HUDEP-2 (cell line): ENCODE data around the gene GOLGA6D.
"Not testable (repeated sequence)": the region's sequence is repeated elsewhere in the genome, so short reads cannot be mapped to it uniquely, and the experiment has no call there.

Experiments
- DNase-seq, 76 experiments: peaks; one replicate each; lab custom pipeline; 2025; ENCODE audit not compliant: unreplicated experiment in 76 of 76; lab: John Stamatoyannopoulos, UW

The GOLGA6D gene

DNA sequence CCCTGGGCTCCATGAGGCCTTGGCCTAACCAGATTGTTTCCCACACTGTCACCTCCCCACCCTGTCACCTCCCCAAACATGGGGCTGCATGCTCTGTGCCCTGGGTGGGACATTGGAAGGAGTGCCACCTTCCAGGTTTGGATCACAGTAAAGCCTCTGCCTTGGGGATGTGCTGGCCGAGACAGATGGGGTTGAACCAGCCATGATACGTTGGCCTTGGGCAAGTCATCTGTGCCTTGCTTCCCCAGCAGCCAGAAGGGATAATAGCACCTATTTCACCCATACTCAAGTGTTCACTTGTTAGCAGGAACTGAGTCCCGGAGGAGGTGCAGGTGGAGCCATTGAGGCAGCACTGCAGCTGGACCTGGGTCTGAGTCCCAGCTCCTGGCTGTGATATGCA, 7.0 kb upstream of the GOLGA6D start:
- DNase-seq = not testable (repeated sequence)

DNA sequence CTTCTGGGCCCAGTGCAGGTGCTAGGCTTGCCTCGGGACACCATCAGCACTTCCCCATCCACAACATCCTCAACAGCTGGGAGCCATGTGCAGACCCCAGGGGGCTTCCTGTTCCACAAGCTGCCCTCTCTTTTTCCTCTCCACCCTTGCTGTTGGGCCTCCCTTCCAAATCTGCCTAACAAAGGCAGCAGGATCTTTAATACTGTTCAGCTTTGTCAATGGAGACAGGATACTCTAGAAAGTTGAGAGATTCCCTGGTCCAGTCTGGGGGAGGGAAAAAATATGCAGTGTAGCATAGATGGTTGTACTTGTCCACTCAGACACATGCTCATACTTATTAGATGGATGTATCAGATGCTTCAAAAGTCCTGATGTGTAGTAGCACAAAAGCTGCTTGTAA, 4.1 kb upstream of the GOLGA6D start:
- DNase-seq = not testable (repeated sequence)

DNA sequence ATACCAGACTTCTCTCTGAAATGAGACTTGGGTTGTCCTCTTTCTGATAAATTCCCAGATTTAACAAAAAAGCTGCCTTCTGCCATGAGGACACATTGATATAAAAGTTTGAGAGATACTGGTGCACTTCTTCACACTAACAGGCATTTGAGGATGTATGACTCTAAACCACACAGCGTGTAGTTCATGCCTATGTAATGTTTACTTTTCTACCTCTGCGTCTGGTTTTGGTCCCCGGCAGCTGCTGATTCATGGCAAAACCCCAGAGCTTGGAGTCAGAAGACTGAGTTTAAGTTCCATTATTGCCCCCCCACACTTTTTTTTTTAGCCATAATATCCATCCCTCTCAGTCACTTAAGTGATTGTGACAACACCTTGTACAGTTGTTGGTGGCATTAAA, 1.5 kb downstream of the GOLGA6D start:
- not testable (repeated sequence) for DNase-seq

DNA sequence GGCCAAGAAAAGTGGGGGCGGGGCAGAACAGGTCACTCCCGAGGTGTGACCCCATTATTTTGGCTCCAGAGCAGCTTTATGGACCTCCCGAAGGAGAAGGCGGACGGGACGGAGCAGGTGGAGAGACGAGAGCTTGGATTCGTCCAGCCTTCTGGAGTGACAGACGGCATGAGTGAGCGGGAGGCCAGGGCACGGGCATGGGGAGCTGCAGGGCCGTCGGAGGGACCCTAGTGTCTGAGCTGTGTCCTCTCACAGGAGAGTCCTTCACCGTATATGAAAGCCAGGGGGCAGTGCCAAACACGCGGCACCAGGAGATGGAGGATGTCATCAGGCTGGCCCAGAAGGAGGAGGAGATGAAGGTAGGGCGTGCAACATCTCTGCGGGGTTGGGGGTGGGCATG, 11.0 kb downstream of the GOLGA6D start:
- not testable (repeated sequence) for DNase-seq

DNA sequence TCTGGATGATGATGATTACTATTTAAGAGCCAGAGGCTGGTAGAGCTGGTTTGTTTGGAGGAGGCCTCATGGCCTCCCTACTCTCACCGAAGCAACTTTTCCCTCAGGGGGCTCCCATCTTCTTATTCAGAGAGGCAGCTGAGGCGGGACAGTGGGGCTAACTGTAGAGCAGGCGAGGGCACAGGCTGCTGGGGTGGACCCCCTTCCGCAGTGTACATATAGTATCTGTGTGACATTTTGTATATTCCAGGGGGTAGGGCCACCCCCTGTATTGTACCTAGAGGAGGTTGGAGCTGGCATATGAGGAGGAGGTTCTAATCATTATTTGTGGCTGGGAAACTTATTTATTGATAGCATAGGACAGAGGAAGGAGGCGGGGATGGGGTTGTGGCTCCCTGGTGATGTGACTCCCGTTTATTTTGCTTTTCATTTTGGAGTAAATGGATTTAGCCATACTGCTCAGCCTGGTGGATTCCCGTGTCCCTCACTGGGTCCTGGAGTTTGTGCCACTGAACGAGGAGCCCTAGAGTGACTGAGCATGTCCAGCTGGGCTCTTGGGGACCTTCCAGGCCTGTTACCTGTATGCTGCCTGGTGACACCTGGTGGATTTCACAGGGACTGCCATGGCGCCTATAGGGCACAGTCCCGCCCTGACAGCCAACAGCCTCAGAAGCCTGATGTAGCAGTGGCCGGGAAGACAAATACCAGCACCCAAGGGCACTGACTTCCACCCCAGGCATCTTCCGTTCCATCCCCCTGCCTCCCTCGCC, 16.1 kb downstream of the GOLGA6D start:
- DNase-seq = not testable (repeated sequence)

DNA sequence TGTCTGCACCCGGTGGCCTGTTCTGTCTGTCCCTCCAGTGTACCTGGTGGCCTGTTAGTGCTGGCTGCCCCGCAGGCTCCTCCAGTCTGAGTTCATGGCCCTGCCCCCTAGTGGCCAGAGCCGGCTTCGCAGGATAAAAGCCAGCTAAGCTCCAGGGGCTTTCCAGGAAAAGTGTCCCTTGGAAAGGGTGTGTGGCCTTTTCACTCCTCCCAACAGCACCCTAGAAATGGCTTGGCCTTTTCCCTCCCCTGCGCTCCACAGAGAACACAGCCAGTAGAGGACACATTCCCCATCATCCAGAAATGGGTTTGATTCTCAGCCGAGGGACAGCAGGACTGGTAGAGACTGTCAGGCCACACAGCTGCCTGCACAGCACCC, 16.7 kb downstream of the GOLGA6D start:
- DNase-seq = not testable (repeated sequence)

DNA sequence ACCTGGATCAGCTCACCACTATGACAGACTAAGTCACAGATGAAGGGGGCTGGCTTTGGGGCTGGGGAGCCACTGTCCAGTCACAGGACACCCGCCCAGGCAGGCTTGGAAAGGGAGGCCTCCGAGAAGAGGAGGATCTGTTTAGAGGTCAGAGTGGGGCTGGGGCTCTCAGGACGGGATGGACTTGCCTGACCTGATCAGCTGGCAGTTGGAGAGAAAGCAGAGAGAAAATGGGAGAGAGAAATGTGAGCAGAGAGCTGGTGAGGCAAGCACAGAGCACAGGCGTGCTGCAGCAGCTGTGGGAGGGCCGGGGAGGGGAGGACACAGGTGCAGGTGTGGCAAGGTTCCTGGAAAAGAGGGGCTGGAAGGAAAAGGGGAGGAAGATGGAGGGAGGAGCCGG, 17.4 kb downstream of the GOLGA6D start:
- not testable (repeated sequence) for DNase-seq

DNA sequence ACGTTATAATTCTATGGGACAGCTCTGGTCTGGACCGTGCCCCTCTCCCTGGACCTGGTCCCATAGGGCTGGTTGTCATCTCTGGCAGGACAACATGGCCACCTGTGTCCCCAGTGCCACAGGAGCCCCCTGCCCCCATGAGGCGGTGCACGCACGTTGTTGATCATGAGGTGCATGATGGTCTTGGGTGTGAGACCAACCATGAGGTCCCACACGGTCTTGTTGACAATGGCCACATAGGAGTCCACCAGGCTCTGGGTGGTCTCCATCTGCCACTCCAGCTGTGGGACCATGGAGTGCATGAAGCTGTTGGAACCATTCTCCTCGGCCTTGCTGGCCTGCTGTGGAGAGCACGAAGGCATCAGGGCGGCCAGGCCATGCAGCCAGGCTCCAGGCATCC, 19.7 kb downstream of the GOLGA6D start:
- no peak for DNase-seq

DNA sequence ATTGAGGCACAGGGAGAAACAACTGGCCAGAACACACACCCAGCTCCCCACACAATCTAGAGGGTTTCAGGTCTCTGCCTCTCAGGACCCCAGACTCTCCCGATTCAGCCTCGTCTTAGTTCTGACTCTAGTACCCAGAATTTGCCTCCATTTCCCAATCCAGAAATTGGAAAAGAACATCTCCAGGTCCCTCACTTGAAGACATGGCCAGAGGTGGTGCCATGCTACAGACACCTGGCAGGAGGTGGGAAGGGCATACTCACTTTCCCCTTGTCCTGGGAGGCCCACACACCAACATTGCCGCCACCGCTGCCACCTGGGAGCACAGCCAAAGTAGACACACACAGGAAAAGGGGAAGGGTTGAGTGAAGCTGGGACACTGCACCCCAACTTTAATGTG, 20.1 kb downstream of the GOLGA6D start:
- not testable (repeated sequence) for DNase-seq

DNA sequence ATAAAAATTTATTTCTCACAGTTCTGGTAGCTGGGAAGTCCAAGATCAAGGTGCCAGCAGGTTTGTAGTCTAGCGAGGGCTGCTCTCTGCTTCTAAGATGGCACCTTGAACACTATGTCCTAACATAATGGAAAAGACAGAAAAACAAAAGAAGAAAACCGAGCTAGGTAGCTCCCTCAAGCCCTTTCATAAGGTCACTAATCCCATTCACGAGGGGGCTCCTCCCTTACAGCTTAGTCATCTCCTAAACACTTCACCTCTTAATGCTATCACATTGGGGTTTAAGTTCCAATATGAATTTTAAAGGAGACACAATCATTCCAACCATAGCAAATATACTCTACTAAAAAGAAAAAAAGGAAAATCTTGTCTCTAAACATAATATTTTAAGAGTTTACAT, 23.6 kb downstream of the GOLGA6D start:
- DNase-seq = no peak

DNA sequence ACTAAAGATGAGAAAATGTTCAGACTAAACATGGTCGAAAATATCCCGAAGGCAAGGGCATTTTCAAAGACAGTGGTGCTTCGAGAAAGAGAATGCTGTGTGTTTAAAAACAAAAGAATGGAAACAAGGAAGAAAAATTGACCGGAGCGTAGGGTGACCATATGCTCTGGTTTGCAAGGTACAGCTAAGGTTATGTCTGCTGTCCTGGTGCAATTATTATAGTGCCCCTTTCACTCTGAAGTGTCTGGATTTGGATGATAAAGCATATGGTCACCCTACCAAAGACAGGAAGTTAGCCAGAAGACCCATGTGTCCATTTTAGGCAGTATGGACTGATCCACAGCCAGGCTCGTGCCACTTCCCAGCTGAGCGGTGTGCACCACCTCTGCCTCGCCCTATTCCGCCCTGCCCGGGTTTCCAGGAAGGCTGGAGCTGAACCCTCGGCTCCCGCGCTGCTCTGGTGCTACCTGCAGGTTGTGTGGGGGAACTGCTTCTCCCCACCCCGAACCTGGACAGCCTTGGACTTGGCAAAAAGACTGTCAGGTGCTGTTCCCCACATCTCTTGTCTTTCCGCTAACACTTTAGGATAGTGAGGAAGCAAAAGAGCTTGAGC, 25.2 kb downstream of the GOLGA6D start:
- DNase-seq = peak in 39 of 76 experiments; percentile 1 to 44 (median 16)

DNA sequence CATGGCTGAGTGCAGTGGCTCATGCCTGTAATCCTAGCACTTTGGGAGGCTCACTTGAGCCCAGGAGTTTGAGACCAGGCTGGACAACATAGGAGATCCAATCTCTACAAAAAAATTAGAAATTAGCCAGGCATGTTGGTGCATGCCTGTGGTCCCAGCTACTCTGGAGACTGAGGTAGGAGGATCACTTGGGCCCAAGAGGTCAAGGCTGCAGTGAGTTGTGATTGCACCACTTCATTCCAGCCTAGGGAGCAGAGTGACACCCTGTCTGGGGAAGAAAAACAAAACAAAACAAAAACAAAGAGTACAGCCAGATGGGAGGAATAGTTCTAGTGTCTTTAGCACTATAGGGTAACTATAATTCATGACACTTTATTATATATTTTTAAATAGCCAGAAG, 27.1 kb downstream of the GOLGA6D start:
- no peak for DNase-seq

DNA sequence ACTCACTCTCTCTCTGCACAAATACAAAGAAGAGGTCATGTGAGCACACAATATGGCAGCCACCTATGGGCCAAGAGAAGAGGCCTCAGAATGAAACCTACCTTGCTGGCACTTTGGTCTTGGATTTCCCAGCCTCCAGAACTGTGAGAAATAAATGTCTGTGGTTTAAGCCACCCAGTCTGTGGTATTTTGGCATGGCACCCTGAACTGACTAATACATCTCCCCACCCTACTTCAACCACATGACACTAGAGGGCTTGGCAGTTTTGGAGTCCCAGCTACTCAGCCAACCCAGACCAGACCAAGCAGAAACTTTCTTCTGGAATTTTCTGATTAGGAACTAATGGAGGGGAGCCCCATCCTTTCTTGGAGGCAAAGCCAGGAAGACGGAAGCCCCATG, 29.9 kb downstream of the GOLGA6D start:
- DNase-seq = peak in 1 of 76 experiments; percentile 5

DNA sequence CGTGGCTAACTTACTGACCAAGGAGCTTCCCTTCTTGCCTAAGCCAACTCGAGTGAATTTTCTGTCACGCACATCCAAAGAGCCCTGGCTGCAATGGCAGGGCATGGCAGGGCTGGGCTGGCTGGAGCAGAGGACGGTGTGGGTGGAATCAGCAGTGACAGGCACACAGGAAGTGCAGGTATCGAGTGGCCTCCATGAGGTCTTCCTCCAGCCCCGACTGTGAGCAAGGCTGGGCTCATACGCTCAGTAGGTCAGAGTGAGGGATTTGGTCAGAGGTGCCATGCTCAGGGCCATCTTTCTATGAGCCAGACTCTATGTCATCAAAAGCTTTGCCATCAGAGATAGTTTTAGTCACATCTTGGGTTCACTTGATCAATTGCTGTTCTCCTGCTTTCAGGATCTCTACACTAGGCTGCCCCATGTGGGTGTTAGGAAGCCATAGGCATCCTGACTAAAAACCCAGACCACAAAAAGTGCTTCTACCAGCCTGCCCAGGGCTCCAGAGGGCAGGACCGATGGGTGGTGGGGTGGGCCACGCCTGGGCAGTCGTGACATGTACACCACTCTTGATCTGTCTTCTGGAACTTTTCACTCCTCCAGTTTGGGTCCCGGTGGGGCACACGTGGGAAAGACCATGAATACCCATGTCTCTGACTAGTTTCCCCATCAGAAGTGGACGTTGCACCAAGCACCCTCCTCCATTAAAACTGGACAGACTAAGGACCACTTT, 30.6 kb downstream of the GOLGA6D start:
- no peak for DNase-seq

DNA sequence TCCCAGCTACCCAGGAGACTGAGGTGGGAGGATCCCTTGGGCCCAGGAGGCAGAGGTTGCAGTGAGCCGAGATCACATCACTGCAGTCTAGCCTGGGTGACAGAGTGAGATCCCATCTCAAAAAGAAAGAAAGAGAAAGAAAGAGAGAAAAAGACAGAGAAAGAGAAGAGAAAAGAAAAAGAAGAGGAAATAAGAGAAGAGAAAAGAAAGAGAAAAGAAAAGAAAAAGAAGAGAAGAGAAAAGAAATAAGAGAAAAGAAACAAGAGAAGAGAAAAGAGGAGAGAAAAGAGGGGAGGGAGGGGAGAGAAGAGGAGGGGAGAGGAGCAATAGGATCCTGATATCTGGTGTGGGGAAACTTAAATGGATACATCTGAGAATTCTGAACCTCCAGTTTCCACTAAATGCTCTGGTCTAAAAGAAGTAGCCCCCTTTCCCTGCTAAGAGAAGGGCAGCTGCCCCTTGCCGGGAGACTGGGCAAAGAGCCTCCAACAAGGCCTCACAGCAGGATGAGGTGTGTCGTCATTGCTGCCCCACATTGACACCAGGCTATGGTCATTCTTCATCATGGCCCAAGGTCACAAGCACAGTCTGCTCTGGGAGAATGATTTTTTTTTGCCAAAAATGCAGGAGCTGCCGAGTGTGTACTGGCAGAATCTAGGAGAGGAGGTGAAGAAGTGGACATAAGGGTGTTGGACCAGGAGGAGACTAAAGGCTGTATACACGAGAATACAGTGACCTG, 32.1 kb downstream of the GOLGA6D start:
- no peak for DNase-seq

DNA sequence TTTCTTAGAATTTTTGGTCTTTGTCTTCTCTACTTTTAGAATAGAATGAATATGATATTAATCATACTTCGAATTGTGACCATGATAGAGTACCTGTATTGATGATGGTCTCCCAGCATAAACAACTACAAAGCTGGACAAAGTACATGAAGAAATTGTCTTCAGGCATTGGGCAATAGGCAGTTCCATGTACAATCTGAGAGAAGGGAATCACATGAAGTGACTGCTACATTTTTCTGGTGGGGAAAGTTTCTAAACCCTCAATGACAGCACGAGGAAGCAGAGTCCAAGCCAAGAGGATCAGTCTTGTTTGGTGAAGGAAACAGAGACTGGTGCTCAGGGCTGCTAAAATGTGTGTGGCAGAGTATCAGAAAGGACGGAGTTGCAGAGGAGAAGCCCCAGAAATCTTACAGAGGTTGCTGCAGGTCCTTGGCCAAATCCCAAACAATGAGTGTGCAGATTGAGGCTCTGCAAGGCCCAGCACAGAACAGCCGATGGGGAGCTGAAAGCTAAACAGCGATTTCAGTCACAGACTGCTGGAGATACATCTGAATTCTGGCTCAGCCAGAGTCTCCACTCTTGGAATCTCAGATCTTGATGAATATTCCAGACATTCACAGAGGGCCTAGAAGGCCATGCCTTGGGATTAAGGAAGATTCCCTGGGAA, 36.7 kb downstream of the GOLGA6D start:
- not testable (repeated sequence) for DNase-seq

DNA sequence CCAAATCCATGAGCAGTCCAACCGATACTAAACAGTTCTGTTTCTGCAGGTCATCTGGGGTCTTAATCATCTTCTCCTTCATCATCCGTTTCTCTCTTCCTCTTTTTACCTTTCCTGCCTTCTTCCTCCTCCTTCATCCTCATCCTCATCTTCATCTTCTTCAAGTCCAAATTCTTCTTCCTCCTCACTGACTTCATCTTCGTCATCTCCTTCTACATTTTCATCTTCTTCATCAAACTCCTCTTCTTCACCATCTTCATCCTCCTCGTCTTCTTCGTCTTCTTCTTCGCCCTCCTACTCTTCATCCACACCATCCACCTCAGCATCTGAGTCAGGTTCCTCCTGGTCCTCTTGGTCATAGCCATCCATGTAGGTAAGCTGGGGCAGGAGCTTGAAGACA, 39.1 kb downstream of the GOLGA6D start:
- no peak for DNase-seq

DNA sequence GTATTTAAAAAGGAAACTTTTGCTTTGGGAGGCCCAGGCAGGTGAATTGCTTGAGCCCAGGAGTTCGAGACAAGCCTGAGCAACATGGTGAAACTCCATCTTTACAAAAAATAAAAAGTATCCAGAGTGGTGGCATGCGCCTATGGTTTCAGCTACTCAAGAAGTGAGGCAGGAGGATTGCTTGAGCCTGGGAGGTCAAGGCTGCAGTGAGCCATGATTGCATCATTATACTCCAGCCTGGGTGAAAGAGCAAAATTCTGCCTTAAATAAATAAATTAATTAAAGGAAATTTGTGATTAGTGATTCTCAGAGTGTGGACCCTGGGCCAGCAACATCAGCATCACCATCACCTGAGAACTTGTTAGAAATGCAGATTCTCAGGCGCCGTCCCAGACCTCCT, 43.3 kb downstream of the GOLGA6D start:
- DNase-seq = no peak

DNA sequence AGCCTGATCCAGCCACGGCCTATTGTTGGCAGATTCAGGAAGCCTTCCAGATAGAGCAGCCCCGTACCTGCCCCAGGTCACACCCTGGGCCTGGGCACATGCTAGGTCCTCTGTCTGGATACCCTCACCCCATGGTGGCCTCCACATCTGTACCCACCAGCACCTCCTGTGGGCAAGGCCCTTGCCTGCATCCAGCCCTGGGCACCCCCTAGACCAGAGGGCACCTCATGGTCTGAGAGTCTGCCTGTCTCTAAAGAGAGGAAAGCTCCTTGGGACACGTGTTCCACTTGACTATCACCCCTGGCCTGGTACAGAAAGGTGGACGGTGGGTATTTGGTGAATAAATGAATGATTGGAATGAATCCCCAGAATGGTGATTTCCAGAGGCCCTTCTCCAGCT, 44.4 kb downstream of the GOLGA6D start:
- no peak for DNase-seq

DNA sequence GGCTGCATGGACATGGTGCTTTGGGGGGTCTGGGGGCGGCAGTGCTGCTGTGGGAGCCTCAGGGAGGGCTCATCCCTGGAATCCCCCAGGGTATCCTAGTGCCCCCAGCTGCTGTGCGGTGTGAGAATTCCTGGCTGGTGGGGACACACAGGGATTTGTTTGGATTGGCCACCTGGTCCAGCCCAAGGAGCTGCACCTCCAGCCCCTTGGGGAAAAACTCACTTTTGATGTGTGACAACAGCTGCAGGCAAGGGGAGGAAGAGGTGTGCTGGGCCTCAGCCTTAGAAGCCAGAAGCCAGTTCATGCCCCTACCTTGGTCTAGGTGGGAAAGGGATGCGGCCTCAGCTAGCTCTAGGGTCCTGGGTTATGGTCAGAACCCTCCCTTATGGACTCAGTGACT, 44.9 kb downstream of the GOLGA6D start:
- DNase-seq = no peak
